GM19099 (cell line): ENCODE measurements around the gene OR10V1.

Experiments used
- POLR2A ChIP-seq: IDR thresholded peaks from 3 replicates; pipeline ENCODE4 v1.6.1; 2011; ENCODE audit warnings: low read depth; ENCODE audit not compliant: insufficient read length; ENCODE audit errors: extremely low read depth

OR10V1 gene, protein sequence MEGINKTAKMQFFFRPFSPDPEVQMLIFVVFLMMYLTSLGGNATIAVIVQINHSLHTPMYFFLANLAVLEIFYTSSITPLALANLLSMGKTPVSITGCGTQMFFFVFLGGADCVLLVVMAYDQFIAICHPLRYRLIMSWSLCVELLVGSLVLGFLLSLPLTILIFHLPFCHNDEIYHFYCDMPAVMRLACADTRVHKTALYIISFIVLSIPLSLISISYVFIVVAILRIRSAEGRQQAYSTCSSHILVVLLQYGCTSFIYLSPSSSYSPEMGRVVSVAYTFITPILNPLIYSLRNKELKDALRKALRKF

DNA sequence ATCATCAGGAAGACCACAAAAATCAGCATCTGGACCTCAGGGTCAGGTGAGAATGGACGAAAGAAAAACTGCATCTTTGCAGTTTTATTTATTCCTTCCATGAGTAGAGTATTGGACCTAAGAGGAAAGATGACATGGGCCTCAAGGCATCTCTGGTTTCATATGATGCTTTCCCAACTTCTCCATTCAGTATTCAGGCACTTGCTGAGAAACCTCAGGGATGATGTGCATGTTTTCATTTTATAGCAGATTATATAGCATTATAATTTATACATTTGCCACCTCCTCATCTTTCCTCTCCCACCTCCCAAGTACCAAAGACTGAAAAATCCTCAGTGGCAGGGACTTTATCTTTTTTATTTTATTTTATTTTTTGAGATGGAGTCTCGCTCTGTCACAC is at the start of gene OR10V1:
Gene OR10V1, minus strand, starts transcription at position 101 of the 400 bp plus-strand sequence. Its CDS starts 0 bp downstream, at position 101.
- TF ChIP-seq POLR2A = no peak

DNA sequence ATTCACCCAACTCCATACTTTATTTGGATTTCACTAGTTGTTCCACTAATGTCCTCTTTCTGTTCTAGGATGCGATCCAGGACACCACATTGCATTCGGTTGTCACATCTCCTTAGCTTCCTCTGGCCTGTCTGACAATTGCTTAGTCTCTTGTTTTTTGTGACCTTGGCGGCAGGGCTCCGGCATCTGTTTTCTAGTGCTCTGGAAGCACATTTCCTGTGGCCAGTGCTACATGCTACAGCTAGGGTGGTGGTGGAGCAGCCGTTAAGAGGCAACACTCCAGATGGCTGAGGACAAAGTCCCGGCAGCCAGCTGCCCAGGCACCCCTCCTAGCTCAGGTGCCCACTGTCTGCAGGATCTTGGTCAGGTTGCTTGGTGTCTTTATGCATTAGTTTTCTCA is 48.3 kb upstream of the OR10V1 start:
- TF ChIP-seq POLR2A = no peak

DNA sequence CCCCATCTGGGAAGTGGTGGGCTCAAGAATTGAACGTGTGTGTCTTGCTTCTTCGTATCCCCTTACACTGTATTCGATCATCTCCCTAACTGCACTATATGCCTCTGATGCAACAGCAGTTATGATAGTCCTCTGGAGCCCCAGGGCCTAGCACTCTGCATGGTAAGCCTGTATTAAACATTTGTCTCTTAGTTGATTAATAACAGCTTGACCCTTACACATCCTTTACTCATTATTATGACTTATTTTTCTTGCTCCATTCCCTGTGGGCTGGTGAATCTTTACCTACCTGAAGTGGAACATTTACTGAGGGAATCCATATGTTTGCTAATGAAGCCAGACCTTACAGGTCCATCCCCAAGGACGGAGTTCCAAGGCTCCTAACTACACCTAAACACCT is 47.1 kb upstream of the OR10V1 start:
- no peak for TF ChIP-seq POLR2A

DNA sequence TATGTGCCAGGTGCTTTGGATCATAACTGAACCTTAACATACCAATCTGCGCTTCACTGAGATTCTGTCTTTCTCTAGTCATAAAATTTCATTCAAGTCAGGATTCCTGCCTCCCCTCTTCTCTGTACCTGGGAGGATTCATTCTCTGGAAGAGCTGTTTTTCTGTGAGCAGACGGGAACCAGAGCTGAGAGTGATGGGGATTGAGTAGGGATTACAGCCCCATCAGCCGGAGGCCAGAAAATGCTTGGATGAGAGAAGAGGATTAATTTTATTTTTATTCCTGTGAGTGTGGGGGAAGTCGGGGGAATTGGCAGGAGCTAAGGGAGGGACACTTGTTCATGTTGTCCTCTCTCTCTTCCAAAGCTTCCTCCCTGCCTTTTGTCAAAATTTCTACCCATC is 46.3 kb upstream of the OR10V1 start:
- TF ChIP-seq POLR2A = no peak

DNA sequence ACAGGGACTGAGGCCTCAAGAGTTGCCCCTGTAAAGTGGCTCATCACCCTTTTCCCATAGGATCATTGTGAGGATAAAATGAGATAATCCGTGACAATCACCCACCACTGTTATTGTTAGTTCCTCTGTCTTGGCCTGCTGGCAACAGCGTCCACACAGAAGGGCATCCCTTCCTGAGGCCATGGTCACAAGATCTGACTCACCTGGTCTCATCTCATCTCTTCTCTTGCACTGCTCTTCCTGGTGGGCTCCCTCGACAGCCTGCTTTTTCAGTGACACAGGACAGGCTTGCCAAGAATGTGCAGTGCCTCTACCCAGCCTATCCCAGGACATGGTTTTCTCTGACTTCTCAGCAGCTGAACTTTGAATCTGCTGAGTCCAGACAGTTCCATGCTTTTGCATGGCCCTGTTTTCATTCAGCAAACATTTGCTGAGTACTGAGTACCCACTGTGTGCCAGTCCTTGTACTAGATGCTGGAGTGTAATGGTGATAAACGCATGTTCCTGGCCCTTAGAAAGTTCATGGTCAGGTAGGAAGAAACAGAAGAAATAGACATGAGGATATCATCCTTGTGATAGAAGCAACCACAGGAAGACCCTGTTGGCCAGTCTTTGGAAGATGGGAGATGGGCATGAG is 44.9 kb upstream of the OR10V1 start:
- TF ChIP-seq POLR2A = no peak

DNA sequence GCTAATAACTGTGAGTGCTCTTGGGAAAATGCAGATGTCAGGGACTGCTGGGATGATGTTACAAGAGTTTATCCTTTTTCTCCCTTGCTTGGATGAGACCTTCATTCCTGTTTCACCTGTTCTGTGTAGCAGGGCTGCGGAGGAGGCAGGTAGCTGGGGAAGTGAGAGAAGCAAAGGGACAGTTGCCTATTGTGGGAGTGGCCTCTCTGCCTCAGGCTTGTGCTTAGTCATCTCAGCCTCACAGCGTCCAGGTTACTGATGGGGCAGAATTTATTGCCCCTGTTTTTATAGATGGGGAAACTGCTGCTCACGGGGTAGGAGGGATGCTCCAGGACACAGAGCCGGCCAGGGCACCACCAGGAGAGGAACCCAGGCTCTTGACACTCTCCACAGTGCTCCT is 43.2 kb upstream of the OR10V1 start:
- TF ChIP-seq POLR2A = no peak

DNA sequence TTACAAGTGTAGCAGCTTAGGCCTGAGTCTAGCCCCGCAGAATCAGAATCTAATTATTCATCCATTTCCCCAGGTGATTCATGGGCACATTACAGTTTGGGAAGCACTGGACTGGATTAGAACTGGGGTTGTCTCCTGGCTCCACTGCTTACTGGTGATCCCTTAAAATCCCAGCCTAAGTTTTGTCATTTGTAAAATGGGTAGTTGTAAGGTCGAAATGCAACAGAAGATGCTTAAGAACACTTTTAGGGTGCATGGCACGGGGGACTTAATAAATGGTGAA is 42.9 kb upstream of the OR10V1 start:
- no peak for TF ChIP-seq POLR2A

DNA sequence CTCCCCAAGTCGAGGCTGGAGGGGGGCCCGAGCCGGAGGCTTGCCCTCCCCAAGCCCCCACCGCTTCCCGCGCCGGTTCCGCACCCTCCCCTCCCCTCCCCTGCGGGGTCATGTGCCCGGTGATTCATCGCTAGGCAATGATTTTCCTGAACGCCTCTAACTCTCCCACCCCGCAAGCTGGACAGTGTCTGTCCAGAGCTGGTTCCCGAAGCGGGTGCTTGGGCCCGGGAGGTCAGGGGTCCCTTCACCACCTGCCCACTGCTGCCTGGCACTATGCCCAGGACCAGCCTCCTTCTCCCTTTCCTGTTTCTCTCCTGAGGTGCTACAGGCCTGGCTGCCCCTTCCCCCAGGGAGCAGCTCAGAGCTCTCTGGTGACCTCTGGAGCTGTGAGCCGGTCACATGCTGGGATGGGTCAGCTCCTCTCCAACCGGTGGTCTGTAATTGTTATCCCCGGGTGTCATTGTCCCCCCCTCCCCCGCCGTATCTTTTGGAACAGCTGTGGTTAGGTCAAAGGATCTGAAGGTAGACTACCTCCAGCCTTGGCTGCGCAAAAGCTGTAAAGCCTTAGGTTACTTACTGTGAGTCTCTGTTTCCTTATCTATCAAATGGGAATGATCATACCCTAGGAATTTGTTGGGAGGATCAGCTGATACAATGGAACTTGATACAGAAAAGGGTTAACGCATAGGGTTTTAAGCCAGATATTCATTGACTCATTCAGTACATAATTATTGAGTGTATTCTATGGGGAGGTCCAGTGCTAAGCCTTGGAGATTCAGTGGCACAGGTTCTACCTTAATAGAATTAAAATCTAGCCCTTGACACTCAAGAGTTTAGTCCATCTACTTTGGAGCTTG is 42.3 kb upstream of the OR10V1 start:
- no peak for TF ChIP-seq POLR2A

DNA sequence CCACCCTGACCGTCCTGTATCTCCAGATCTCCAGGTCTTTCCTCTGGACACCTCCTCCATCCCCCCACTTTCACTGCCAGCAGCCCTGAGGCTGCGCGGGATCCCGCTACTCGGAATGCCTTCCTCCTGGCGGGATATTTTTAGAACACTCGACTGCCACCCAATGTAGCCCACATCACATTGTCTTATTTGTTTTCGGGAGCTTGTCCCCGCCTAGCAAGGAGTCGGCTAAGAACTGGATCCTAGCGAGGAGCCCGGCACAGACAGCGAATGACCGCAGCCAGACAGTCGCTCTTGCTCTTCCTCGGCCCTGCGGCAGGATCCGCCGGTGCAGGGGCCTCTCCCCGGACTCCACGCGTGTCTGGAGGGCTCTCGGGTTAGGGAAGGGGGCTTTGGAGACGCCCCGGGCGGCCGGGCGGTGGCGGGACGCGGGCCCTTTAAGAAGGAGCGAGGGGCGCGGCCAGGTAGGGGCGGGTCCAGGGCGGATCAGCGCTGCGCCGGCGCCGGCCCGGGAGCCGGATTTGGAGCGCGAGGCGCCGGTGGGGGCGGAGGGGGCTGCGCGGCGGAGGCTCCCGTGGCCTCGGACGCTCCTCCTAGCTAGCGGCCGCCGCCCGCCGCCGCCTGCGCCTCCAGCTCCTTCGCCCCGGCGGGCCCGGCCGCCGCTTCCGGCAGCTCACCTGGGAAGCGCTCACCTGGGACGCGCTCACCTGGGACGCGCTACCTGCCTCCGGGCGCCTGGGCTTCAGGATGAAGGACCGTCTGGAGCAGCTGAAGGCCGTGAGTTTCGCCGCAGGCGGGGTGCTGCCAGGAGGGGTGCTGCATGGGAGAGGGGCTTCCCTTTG is 41.4 kb upstream of the OR10V1 start, which contains the start of gene STX3:
Gene STX3, plus strand, starts transcription at position 518 of the 842 bp plus-strand sequence. Its CDS starts 230 bp downstream, at position 748.
- TF ChIP-seq POLR2A = no peak

DNA sequence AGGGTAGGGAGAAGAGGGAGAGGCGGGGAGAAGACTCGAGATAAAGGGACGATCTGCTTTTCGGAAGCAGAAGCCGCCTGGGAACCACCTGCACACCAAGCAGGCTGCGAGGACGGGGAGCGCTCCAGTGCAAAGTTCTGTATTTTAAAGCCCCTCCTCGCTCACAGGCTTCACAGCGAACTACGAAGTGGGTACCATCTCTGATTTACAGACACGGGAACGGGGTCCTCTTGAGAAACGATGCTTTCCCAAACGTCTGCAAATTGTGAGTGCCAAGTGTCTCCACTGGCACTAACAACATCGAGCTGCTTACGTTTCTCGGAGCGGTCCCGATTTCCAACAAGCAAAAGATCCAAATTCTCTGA is 40.8 kb upstream of the OR10V1 start:
- TF ChIP-seq POLR2A = no peak

DNA sequence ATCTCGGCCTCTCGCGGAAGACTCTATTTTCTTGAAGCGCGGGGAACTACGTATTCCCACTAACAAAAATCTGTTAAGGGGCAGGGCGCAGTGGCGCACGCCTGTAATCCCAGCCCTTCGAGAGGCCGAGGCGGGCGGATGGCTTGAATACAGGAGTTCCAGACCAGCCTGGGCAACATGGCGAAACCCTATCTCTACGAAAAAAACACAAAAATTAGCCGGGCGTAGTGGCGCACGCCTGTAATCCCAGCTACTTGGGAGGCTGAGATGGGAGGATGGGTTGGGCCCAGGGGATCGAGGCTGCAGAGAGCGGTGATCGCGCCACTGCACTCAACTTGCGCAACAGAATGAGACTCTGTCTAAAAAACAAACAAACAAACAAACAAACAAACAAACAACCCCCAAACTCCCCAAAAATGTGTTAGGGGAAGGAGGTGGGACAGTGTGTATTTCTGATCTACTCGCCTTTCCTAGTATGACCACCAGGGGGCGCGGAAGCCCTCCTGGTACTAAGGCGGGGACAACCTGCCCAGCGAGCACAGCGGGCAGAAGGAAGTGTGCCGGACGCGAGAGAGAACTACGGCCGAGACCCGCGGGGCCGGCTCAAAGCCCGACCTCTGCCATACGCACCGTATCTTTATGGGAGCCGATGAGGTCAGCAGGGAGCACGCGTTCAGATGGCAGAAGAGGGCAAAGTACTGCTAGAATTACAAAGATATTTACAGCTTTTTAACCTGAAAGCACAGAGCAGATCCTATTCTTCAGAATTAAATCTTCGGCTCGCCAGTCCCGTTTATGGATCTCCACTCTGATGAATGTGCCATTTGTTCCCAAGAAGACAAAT is 40.2 kb upstream of the OR10V1 start:
- no peak for TF ChIP-seq POLR2A

DNA sequence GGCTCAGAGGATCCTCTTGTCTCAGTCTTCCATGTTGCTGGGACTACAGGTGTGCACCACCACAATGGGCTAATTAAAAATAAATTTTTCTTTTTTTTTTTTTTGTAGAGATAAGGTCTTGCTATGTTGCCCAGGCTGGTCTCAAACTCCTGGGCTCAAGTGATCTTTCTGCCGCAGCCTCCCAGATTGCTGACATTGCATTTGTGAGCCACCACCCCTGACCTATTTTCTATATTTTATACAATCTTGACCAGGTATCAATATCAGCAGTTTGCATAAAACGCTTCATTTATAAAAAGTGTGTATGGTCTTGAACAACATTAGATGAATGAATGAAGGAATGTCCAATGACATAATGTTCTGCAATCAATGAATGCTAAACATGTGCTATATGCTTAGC is 32.5 kb upstream of the OR10V1 start:
- TF ChIP-seq POLR2A = no peak

DNA sequence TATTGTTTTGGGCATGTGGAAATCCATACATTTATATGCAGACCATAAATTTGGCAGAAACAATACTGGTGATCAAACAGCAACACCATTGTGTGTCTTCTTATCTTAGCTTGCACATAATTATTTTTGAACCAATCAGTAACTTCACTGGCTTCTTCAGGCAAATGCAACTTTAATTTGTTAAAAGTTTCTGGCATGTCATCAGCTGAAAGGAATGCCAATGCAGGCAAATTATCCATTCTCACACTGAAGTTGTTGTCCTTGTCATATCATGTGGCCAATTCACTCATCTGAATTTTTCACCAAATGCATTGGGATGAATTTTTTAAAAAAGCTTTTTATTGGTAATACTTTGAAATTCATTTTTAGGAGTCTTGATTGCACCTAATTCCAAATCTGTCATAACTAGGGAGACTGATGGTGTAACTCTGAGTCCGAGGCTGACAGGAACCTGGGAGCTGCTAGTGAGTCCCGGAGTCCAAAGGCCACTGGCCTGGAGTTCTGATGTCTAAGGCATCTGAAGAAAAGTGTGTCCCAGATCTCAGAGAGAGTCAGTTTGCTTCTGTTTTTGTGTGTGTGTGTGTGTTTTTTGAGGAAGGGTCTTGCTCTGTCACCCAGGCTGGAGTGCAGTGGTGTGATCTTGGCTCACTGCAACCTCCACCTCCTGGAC is 17.4 kb upstream of the OR10V1 start:
- TF ChIP-seq POLR2A = no peak

DNA sequence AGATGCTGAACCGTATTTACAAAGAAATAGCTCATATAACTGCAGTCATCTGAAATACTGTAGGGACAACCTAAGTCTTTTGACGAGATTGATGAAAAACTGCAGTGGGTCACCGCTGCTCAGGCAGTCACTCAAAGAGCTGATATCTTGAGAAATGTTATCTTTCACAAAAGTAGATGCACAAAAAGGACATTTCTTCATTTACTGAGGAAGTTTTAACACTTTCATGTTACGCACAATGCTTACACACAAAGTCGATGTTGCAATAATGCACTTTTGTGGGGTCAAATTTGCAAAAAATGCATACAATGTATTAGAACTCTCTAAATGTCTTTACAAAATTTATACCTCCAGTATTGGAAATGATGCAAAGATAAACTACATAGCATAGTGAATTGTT is 16.2 kb upstream of the OR10V1 start:
- no peak for TF ChIP-seq POLR2A
